ENCODE results near the gene KCNQ2.

- TF ChIP-seq CTCF (IDR thresholded peaks at IDR 0.05; ENCODE audit: low read depth, low read length, missing input control): no peak
- no peak for TF ChIP-seq FOXA1 (IDR thresholded peaks at IDR 0.05)
- TF ChIP-seq RAD21 (IDR thresholded peaks at IDR 0.05): no peak
- TF ChIP-seq REST (IDR thresholded peaks at IDR 0.05): no peak
- TF ChIP-seq EGR1 (IDR thresholded peaks at IDR 0.05; ENCODE audit: low read depth in 2 of 2): no peak
- no peak for TF ChIP-seq ZBTB33 (IDR thresholded peaks at IDR 0.05)
- TF ChIP-seq SP1 (IDR thresholded peaks at IDR 0.05): no peak
- TF ChIP-seq MAX (IDR thresholded peaks at IDR 0.05): no peak
Measured at GRCh38 chr20:63369024-63369530, 103.4 kb downstream of the KCNQ2 start.
